CD14-positive monocyte (primary cell): ENCODE measurements around the gene AFAP1L1. TPM values are rescaled to one million over a fixed set of nuclear protein-coding genes. Genes with fewer than 3 reads are reported as not detected.
"Not testable (repeated sequence)": the region's sequence is repeated elsewhere in the genome, so short reads cannot be mapped to it uniquely, and the experiment has no call there.

Source experiments
- DNase-seq, 3 donors: peaks; one replicate each; pipeline ENCODE4 v3.0.0-alpha.2; 2011 to 2022
- H2AFZ ChIP-seq: 2 replicates; pipeline ENCODE4 v1.6.0; 2012; ENCODE audit warnings: mild to moderate bottlenecking, low read depth, low read length, inconsistent platforms; ENCODE audit not compliant: insufficient read depth, poor library complexity, severe bottlenecking
- H3K27ac ChIP-seq, 2 donors: 1 replicate in 1 of 2; 2 replicates in 1 of 2; pipeline ENCODE4 v1.5.1; 2012 to 2013; ENCODE audit warnings: low read length in 2 of 2, control low read depth in 1 of 2, inconsistent platforms in 1 of 2, low read depth in 1 of 2, mild to moderate bottlenecking in 1 of 2
- H3K27me3 ChIP-seq, 2 donors: one replicate each; pipeline versions ENCODE4 v1.6.0 to v1.6.1; 2011 to 2013; ENCODE audit warnings: low read length in 2 of 2; ENCODE audit not compliant: control insufficient read depth in 2 of 2, insufficient read depth in 2 of 2
- H3K36me3 ChIP-seq, 2 donors: replicated peaks in 1 of 2; 1 replicate in 1 of 2; 2 replicates in 1 of 2; pipeline versions ENCODE4 v1.5.1 to v1.6.1; 2012 to 2013; ENCODE audit warnings: low read length in 2 of 2, control low read depth in 1 of 2, inconsistent platforms in 1 of 2, mild to moderate bottlenecking in 1 of 2; ENCODE audit not compliant: insufficient read depth in 2 of 2, control insufficient read depth in 1 of 2
- H3K4me1 ChIP-seq, 2 donors: 1 replicate in 1 of 2; 2 replicates in 1 of 2; pipeline versions ENCODE4 v1.5.1 to v1.6.1; 2012 to 2013; ENCODE audit warnings: low read length in 2 of 2, control low read depth in 1 of 2, inconsistent platforms in 1 of 2, mild to moderate bottlenecking in 1 of 2, moderate library complexity in 1 of 2; ENCODE audit not compliant: insufficient read depth in 2 of 2, control insufficient read depth in 1 of 2
- H3K4me2 ChIP-seq: replicated peaks from 2 replicates; pipeline ENCODE3; 2012; ENCODE audit warnings: low read length, moderate library complexity, mild to moderate bottlenecking; ENCODE audit not compliant: poor library complexity, severe bottlenecking; ENCODE audit errors: extremely low read depth
- H3K4me3 ChIP-seq, 3 experiments: fragments of 200-600 bp in 1 of 3; sonication (generic) in 1 of 3; replicated peaks in 1 of 3; 1 replicate in 2 of 3; 2 replicates in 1 of 3; pipeline ENCODE4 v1.5.1; 2011 to 2013; ENCODE audit warnings: low read length in 3 of 3, mild to moderate bottlenecking in 3 of 3, control low read depth in 2 of 3, low read depth in 2 of 3, inconsistent platforms in 1 of 3, moderate library complexity in 1 of 3
- H3K79me2 ChIP-seq: 2 replicates; pipeline ENCODE4 v1.6.0; 2012; ENCODE audit warnings: mild to moderate bottlenecking, control low read depth, inconsistent platforms, low read length, moderate library complexity; ENCODE audit not compliant: insufficient read depth
- H3K9ac ChIP-seq: 2 replicates; pipeline ENCODE4 v1.6.0; 2017; ENCODE audit warnings: low read length, mild to moderate bottlenecking; ENCODE audit not compliant: insufficient read depth, poor library complexity, severe bottlenecking
- H3K9me3 ChIP-seq, 2 donors: replicated peaks in 1 of 2; 1 replicate in 1 of 2; 2 replicates in 1 of 2; pipeline versions ENCODE4 v1.5.1 to v1.6.1; 2012 to 2013; ENCODE audit warnings: low read length in 2 of 2, control low read depth in 1 of 2; ENCODE audit not compliant: control insufficient read depth in 1 of 2, insufficient read depth in 1 of 2
- H4K20me1 ChIP-seq: 2 replicates; pipeline ENCODE4 v1.6.0; 2012; ENCODE audit warnings: mild to moderate bottlenecking, low read length, control low read depth, moderate library complexity; ENCODE audit not compliant: insufficient read depth
- H3K27ac Mint-ChIP-seq, 7 donors: one replicate each; pipeline ENCODE4 v1.8.0; 2020; ENCODE audit warnings: mild to moderate bottlenecking in 7 of 7, mixed read lengths in 7 of 7, moderate library complexity in 6 of 7, inconsistent platforms in 2 of 7
- H3K27me3 Mint-ChIP-seq, 3 donors: one replicate each; pipeline ENCODE4 v1.8.0; 2021 to 2022; ENCODE audit warnings: low read depth in 3 of 3, mild to moderate bottlenecking in 3 of 3, mixed read lengths in 3 of 3, moderate library complexity in 3 of 3, inconsistent platforms in 1 of 3
- H3K36me3 Mint-ChIP-seq, 2 donors: one replicate each; pipeline ENCODE4 v1.8.0; 2020; ENCODE audit warnings: mixed read lengths in 2 of 2, inconsistent platforms in 1 of 2, mild to moderate bottlenecking in 1 of 2
- H3K4me1 Mint-ChIP-seq: one replicate; pipeline ENCODE4 v1.8.0; 2020; ENCODE audit warnings: mild to moderate bottlenecking, mixed read lengths
- H3K4me3 Mint-ChIP-seq, 2 donors: one replicate each; pipeline ENCODE4 v1.8.0; 2020; ENCODE audit warnings: mild to moderate bottlenecking in 2 of 2, mixed read lengths in 2 of 2, moderate library complexity in 1 of 2
- H3K9me3 Mint-ChIP-seq, 7 donors: one replicate each; pipeline ENCODE4 v1.8.0; 2020 to 2022; ENCODE audit warnings: mixed read lengths in 7 of 7, mild to moderate bottlenecking in 6 of 7, moderate library complexity in 6 of 7, inconsistent platforms in 2 of 7
- WGBS: methylation state at CpG from one replicate; pipeline ENCODE4 v1.1.5; 2013; ENCODE audit warnings: missing lambda C conversion rate; ENCODE audit not compliant: insufficient coverage; 5-methylcytosine and 5-hydroxymethylcytosine counted together
- intact Hi-C, 2 donors: fragments of 100-400 bp; cut with micrococcal nuclease; formaldehyde crosslinking; loops; one replicate each; pipeline versions ENCODE4 v1.15.0 to v1.15.1; 2023
- polyA plus RNA-seq, 3 donors: library from polyadenylated mRNA; depleted of rRNA in 1 of 3; unstranded in 2 of 3; stranded (reverse) in 1 of 3; fragments of 300-500 nt in 2 of 3; fragments of >200 nt in 1 of 3; fragmentation: Illumina TruSeq in 2 of 3; gene quantifications; 1 replicate in 2 of 3; 2 replicates in 1 of 3; pipeline ENCODE4 v1.2.3, GENCODE V29; 2012 to 2021
- TF ChIP-seq, protein P1 (sequence below): fragments of 200-600 bp; IDR thresholded peaks from one replicate; pipeline ENCODE4 v1.8.0; 2022; ENCODE audit warnings: antibody characterized with exemption, mild to moderate bottlenecking

AFAP1L1 gene
- polyA plus RNA-seq, 3 donors: not detected

DNA sequence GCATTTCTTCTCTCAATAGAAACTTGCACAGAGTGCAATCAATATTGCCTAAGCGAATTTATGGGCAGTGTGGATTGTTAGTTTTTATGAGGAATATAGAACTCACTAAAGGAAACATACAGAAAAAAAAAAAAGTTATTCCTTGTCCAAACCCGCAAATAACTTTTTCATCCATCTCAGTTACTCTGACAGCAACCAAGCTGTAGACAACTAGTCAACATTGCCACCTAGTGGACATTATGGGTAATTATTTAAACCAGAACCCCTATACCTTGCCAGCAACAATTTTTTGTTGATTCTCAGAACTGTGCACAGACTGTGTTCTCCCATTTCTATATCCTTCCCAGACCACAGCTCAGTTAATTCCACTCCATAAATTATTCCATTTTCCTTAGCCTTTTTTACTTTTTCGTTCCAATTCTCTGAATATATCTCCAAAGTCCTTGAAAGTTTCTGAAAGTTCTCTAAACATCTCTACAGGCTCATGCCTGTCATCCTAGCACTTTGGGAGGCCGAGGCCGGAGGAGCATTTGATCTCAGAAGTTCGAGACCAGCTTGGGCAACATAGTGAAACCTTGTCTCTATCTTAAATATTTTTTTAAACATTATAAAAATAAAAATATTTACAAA lies 2.6 kb upstream of the AFAP1L1 start:
- peaks cover 3 to 14% of the 10 kb centered on the region in 2 donors for H3K9me3 ChIP-seq
- intact Hi-C loops: loop anchor here (2.0 to 5.0 kb wide), 2 partner anchors 127 to 128 kb away; partner anchors contain the start of gene ABLIM3 (in 2 of the 2)

DNA sequence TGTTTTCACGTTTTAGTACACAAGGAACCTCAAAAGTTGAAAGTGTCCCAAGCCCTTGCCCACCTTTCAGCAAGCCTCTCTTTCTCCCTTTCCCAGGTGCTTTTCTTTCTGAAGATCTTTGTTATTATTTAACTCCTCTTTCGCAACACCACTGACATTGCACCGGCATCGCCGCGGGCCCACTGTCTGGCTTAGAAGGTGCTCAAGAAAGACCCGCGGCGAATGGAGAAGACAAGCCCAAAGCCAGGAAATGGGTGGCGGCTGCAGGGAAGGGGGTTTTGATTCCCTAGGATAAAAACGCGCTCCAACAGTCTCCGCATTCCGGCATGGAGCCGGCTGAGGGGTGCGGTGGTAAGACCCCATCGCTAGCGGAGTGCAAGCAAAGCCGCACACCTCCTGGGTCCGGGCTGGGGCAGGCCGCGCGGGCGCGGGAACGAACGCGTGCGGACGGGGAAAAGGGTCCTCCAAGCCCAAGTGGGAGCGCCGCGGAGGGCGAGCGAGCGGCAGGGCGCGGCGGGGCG lies 404 bp upstream of the AFAP1L1 start:
- no peak for DNase-seq
- Mint-ChIP-seq H3K4me3 (peak overlapping the region; percentile 62 to 81), H3K27ac (no peak overlapping the region), H3K27me3 (peaks cover 32 to 43% (median 42%) of the 10 kb centered on the region in 3 donors), H3K9me3 (peaks cover 11 to 28% (median 16%) of the 10 kb centered on the region in 7 donors), H3K36me3 (peaks cover 5 to 12% of the 10 kb centered on the region in 2 donors), H3K4me1 (peaks cover 14% of the 10 kb centered on the region)
- Histone ChIP-seq H2AFZ (no peak overlapping the region), H3K36me3 (no peaks in the 10 kb centered on the region), H3K9ac (no peak overlapping the region), H4K20me1 (no peaks in the 10 kb centered on the region), H3K9me3 (peaks cover 3 to 14% of the 10 kb centered on the region in 2 donors), H3K27ac (no peak overlapping the region), H3K4me3 (peak overlapping the region in 1 of 3 experiments; percentile 69), H3K27me3 (peaks cover 27 to 38% of the 10 kb centered on the region in 2 donors), H3K4me1 (peaks cover 12 to 17% of the 10 kb centered on the region in 2 donors), H3K4me2 (peak overlapping the region; percentile 81), H3K79me2 (no peaks in the 10 kb centered on the region)
- intact Hi-C loops: no loop called here
- 3% methylated on average over 35 of the region's 40 CpGs for WGBS
- TF ChIP-seq, protein P1, sequence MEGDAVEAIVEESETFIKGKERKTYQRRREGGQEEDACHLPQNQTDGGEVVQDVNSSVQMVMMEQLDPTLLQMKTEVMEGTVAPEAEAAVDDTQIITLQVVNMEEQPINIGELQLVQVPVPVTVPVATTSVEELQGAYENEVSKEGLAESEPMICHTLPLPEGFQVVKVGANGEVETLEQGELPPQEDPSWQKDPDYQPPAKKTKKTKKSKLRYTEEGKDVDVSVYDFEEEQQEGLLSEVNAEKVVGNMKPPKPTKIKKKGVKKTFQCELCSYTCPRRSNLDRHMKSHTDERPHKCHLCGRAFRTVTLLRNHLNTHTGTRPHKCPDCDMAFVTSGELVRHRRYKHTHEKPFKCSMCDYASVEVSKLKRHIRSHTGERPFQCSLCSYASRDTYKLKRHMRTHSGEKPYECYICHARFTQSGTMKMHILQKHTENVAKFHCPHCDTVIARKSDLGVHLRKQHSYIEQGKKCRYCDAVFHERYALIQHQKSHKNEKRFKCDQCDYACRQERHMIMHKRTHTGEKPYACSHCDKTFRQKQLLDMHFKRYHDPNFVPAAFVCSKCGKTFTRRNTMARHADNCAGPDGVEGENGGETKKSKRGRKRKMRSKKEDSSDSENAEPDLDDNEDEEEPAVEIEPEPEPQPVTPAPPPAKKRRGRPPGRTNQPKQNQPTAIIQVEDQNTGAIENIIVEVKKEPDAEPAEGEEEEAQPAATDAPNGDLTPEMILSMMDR: no peak

More for the DNA sequence above, 2.6 kb upstream of the AFAP1L1 start:
- H3K36me3 Mint-ChIP-seq: peaks cover 5 to 12% of the 10 kb centered on the region in 2 donors
- TF ChIP-seq, protein P1: peak; percentile 94
- H3K27ac ChIP-seq: no peak overlapping the region
- H3K4me3 ChIP-seq: no peak overlapping the region
- H4K20me1 ChIP-seq: no peaks in the 10 kb centered on the region
- no peaks in the 10 kb centered on the region for H3K36me3 ChIP-seq
- 71% methylated on average over 1 of the region's 6 CpGs for WGBS
- no peak overlapping the region for H3K4me2 ChIP-seq
- H3K4me1 ChIP-seq: peaks cover 12 to 17% of the 10 kb centered on the region in 2 donors
- no peak overlapping the region for H3K9ac ChIP-seq
- peaks cover 32 to 47% (median 41%) of the 10 kb centered on the region in 3 donors for H3K27me3 Mint-ChIP-seq
- H3K9me3 Mint-ChIP-seq: peaks cover 11 to 28% (median 16%) of the 10 kb centered on the region in 7 donors
- no peak overlapping the region for H3K4me3 Mint-ChIP-seq
- H3K27me3 ChIP-seq: peaks cover 27 to 38% of the 10 kb centered on the region in 2 donors
- H3K79me2 ChIP-seq: no peaks in the 10 kb centered on the region
- H3K27ac Mint-ChIP-seq: no peak overlapping the region
- peak; percentile 23 to 62 (median 47) for DNase-seq
- H3K4me1 Mint-ChIP-seq: peaks cover 19% of the 10 kb centered on the region
- H2AFZ ChIP-seq: no peak overlapping the region

DNA sequence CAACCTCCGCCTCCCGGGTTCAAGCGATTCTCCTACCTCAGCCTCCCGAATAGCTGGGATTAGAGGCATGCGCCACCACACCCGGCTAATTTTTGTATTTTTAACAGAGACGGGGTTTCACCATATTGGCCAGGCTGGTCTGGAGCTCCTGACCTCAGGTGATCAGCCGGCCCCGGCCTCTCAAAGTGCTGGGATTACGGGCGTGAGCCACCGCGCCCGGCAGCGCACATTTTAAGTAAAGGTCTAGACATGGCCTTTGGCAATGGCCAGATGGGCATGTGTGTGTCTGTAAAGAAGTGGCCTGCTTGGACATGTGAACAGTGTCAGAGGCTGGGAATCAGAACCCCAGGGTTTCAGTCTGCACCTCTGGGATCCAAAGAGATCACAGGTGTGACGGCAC lies 1.1 kb downstream of the AFAP1L1 start:
- H3K36me3 ChIP-seq, intact Hi-C loops, DNase-seq, H3K4me2 ChIP-seq, H3K9ac ChIP-seq, H2AFZ ChIP-seq, H3K4me3 ChIP-seq, H3K79me2 ChIP-seq, H4K20me1 ChIP-seq, H3K27ac Mint-ChIP-seq, H3K27ac ChIP-seq: not testable (repeated sequence)
- peaks cover 15% of the 10 kb centered on the region for H3K4me1 Mint-ChIP-seq
- peaks cover 5 to 12% of the 10 kb centered on the region in 2 donors for H3K36me3 Mint-ChIP-seq
- H3K4me3 Mint-ChIP-seq: peak overlapping the region in 1 of 2 donors; percentile 96
- Histone ChIP-seq H3K27me3 (peaks cover 27 to 38% of the 10 kb centered on the region in 2 donors), H3K4me1 (peaks cover 12 to 17% of the 10 kb centered on the region in 2 donors), H3K9me3 (peaks cover 3 to 14% of the 10 kb centered on the region in 2 donors)
- H3K9me3 Mint-ChIP-seq: peaks cover 11 to 25% (median 15%) of the 10 kb centered on the region in 7 donors
- peaks cover 32 to 43% (median 42%) of the 10 kb centered on the region in 3 donors for H3K27me3 Mint-ChIP-seq
- WGBS: 75% methylated on average over 15 of the region's 16 CpGs
